ENCODE results near the gene KCNK13.

- TF ChIP-seq, protein P1, sequence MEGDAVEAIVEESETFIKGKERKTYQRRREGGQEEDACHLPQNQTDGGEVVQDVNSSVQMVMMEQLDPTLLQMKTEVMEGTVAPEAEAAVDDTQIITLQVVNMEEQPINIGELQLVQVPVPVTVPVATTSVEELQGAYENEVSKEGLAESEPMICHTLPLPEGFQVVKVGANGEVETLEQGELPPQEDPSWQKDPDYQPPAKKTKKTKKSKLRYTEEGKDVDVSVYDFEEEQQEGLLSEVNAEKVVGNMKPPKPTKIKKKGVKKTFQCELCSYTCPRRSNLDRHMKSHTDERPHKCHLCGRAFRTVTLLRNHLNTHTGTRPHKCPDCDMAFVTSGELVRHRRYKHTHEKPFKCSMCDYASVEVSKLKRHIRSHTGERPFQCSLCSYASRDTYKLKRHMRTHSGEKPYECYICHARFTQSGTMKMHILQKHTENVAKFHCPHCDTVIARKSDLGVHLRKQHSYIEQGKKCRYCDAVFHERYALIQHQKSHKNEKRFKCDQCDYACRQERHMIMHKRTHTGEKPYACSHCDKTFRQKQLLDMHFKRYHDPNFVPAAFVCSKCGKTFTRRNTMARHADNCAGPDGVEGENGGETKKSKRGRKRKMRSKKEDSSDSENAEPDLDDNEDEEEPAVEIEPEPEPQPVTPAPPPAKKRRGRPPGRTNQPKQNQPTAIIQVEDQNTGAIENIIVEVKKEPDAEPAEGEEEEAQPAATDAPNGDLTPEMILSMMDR (IDR thresholded peaks at IDR 0.05; ENCODE audit: low read depth, low read length, poor library complexity, severe bottlenecking) = no peak
- no peak for TF ChIP-seq EZH2phosphoT487 (IDR thresholded peaks at IDR 0.05; ENCODE audit: borderline replicate concordance, low read length)
These were observed 54.6 kb downstream of the KCNK13 start for GRCh38 chr14:90116444-90116843.
